HCT116 (cell line): ENCODE measurements around the gene EPS15.

Experiments
- EGR1 ChIP-seq: IDR thresholded peaks from 2 replicates; pipeline ENCODE4 v1.6.1; 2012; ENCODE audit warnings: low read depth
- EZH2 ChIP-seq: fragments of 200-600 bp; sonication (generic); IDR thresholded peaks from 2 replicates; pipeline ENCODE4 v1.6.1; 2017; ENCODE audit warnings: antibody characterized with exemption, mixed run types
- POLR2AphosphoS5 ChIP-seq: IDR thresholded peaks from 2 replicates; pipeline ENCODE4 v1.6.1; 2011; ENCODE audit warnings: mild to moderate bottlenecking, low read depth, low read length, moderate library complexity
- RAD21 ChIP-seq: IDR thresholded peaks from 2 replicates; pipeline ENCODE4 v1.6.1; 2012; ENCODE audit warnings: low read depth, mild to moderate bottlenecking
- SP1 ChIP-seq: IDR thresholded peaks from 2 replicates; pipeline ENCODE4 v1.6.1; 2012; ENCODE audit warnings: low read depth
- TF ChIP-seq, protein P1 (sequence below): IDR thresholded peaks from 2 replicates; pipeline ENCODE4 v1.6.1; 2012
- TF ChIP-seq, protein P2 (sequence below), 3 experiments: fragments of 200-600 bp in 1 of 3; sonication (generic) in 1 of 3; IDR thresholded peaks in 2 of 3; conservative IDR thresholded peaks in 1 of 3; 2 replicates each; pipeline ENCODE4 v1.5.1; 2012 to 2017; ENCODE audit warnings: low read depth in 2 of 3, low read length in 2 of 3, antibody characterized with exemption in 1 of 3, borderline replicate concordance in 1 of 3, control low read depth in 1 of 3, mild to moderate bottlenecking in 1 of 3, mixed read lengths in 1 of 3, mixed run types in 1 of 3, moderate library complexity in 1 of 3; ENCODE audit not compliant: insufficient read depth in 1 of 3
- TF ChIP-seq, protein P3 (sequence below): IDR thresholded peaks from 2 replicates; pipeline ENCODE4 v1.6.1; 2012
- TF ChIP-seq, protein P4 (sequence below): IDR thresholded peaks from 2 replicates; pipeline ENCODE4 v1.6.1; 2011; ENCODE audit warnings: mild to moderate bottlenecking, low read length, moderate library complexity; ENCODE audit not compliant: insufficient replicate concordance; ENCODE audit errors: extremely low read depth

DNA sequence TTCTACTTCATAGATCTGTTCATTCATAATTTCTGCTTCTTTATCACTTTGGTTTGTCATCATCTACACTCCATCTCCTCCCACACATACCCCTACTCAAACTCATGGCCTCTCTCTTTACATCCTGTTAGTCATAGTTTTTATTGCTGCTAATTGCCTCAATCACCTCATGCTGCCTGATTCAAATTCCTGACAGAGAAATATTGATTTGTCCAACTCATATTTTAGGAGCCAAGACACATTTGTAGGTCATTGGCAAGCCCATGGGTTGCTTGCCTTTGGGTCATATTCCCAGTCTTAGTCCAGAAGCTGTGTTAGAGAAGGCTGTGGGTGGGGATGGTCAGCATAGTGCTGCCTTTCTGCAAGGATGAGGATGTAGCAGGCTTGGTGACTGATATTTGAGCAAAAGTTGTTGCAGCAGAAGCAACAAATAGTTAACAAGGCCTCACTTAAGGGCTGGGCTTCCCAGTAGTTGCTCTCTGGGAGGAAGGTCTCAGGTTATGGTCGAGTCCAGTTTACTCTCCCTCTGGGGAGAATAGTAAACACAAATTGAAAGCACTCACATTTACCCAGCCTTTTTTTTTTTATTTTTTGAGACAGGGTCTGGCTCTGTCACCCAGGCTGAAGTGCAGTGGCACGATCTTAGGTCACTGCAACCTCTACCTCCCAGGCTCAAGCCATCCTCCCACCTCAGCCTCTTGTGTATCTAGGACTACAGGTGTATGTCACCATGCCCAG, 22.4 kb upstream of the EPS15 start:
- TF ChIP-seq, protein P1, sequence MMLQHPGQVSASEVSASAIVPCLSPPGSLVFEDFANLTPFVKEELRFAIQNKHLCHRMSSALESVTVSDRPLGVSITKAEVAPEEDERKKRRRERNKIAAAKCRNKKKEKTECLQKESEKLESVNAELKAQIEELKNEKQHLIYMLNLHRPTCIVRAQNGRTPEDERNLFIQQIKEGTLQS, result no peak
- TF ChIP-seq, protein P2, sequence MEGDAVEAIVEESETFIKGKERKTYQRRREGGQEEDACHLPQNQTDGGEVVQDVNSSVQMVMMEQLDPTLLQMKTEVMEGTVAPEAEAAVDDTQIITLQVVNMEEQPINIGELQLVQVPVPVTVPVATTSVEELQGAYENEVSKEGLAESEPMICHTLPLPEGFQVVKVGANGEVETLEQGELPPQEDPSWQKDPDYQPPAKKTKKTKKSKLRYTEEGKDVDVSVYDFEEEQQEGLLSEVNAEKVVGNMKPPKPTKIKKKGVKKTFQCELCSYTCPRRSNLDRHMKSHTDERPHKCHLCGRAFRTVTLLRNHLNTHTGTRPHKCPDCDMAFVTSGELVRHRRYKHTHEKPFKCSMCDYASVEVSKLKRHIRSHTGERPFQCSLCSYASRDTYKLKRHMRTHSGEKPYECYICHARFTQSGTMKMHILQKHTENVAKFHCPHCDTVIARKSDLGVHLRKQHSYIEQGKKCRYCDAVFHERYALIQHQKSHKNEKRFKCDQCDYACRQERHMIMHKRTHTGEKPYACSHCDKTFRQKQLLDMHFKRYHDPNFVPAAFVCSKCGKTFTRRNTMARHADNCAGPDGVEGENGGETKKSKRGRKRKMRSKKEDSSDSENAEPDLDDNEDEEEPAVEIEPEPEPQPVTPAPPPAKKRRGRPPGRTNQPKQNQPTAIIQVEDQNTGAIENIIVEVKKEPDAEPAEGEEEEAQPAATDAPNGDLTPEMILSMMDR (IDR thresholded peaks at IDR 0.05 in 2 of 3, conservative IDR thresholded peaks at IDR 0.05 in 1 of 3; ENCODE audit: borderline replicate concordance in 1 of 3, insufficient read depth in 1 of 3, low read depth in 2 of 3, low read length in 2 of 3), result no peak
- peak; percentile 93 for TF ChIP-seq EGR1
- TF ChIP-seq RAD21, result 0 out of 2 replicates have a peak, but pooled peaks have one; percentile 18
- TF ChIP-seq EZH2, result no peak
- TF ChIP-seq, protein P3, sequence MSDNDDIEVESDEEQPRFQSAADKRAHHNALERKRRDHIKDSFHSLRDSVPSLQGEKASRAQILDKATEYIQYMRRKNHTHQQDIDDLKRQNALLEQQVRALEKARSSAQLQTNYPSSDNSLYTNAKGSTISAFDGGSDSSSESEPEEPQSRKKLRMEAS, result peak; percentile 86
- peak; percentile 54; the same call in 1 of the 2 replicates for TF ChIP-seq POLR2AphosphoS5
- TF ChIP-seq, protein P4, sequence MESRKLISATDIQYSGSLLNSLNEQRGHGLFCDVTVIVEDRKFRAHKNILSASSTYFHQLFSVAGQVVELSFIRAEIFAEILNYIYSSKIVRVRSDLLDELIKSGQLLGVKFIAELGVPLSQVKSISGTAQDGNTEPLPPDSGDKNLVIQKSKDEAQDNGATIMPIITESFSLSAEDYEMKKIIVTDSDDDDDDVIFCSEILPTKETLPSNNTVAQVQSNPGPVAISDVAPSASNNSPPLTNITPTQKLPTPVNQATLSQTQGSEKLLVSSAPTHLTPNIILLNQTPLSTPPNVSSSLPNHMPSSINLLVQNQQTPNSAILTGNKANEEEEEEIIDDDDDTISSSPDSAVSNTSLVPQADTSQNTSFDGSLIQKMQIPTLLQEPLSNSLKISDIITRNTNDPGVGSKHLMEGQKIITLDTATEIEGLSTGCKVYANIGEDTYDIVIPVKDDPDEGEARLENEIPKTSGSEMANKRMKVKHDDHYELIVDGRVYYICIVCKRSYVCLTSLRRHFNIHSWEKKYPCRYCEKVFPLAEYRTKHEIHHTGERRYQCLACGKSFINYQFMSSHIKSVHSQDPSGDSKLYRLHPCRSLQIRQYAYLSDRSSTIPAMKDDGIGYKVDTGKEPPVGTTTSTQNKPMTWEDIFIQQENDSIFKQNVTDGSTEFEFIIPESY, result no peak
- peak; percentile 92 for TF ChIP-seq SP1
